Measurements from ENCODE around the gene ARGFX. TPM values are rescaled to one million over a fixed set of nuclear protein-coding genes. Genes with fewer than 3 reads are reported as not detected.

The ARGFX gene
- polyA plus RNA-seq, 3 donors from 2014 or later = not detected

Other genes with a start within 250 kb of the ARGFX start
- gene POLQ, start 22.0 kb upstream of the ARGFX start, polyA plus RNA-seq = under 1 TPM in 1 of 3 donors, not detected in 2; 0.84 TPM
- gene FBXO40, start 25.4 kb downstream of the ARGFX start, polyA plus RNA-seq = under 1 TPM in 1 of 3 donors, not detected in 2; 0.09 TPM
- 100 to 1,000 TPM; 394 to 546 (median 502) TPM for gene HCLS1, start 93.0 kb downstream of the ARGFX start, polyA plus RNA-seq
- gene GOLGB1, start 181.8 kb downstream of the ARGFX start, polyA plus RNA-seq = 10 to 100 TPM in 1 of 3 donors, 1 to 10 TPM in 2; 1.6 to 12.0 (median 2.5) TPM